Gastrocnemius medialis (tissue), 4 donors: ENCODE measurements around the gene RNU1-4.
"Not testable (repeated sequence)": the region's sequence is repeated elsewhere in the genome, so short reads cannot be mapped to it uniquely, and the experiment has no call there.

Source experiments
- POLR2A ChIP-seq, 2 donors: fragments of 450-650 bp; IDR thresholded peaks; one replicate each; pipeline ENCODE4 v1.6.1; 2017; ENCODE audit warnings: antibody characterized with exemption in 2 of 2, mild to moderate bottlenecking in 2 of 2, moderate library complexity in 2 of 2
- TF ChIP-seq, protein P1 (sequence below), 5 experiments: fragments of 450-650 bp in 3 of 5; fragments of 200-600 bp in 2 of 5; sonication (generic) in 2 of 5; IDR thresholded peaks in 4 of 5; conservative IDR thresholded peaks in 1 of 5; 1 replicate in 4 of 5; 2 replicates in 1 of 5; pipeline ENCODE4 v1.5.1; 2016 to 2019; ENCODE audit warnings: antibody characterized with exemption in 5 of 5, mild to moderate bottlenecking in 3 of 5, moderate library complexity in 3 of 5

GRCh38 chr1:16764820-16765655 is 24.7 kb downstream of the RNU1-4 start:
- TF ChIP-seq, protein P1, sequence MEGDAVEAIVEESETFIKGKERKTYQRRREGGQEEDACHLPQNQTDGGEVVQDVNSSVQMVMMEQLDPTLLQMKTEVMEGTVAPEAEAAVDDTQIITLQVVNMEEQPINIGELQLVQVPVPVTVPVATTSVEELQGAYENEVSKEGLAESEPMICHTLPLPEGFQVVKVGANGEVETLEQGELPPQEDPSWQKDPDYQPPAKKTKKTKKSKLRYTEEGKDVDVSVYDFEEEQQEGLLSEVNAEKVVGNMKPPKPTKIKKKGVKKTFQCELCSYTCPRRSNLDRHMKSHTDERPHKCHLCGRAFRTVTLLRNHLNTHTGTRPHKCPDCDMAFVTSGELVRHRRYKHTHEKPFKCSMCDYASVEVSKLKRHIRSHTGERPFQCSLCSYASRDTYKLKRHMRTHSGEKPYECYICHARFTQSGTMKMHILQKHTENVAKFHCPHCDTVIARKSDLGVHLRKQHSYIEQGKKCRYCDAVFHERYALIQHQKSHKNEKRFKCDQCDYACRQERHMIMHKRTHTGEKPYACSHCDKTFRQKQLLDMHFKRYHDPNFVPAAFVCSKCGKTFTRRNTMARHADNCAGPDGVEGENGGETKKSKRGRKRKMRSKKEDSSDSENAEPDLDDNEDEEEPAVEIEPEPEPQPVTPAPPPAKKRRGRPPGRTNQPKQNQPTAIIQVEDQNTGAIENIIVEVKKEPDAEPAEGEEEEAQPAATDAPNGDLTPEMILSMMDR (IDR thresholded peaks at IDR 0.05 in 4 of 5, conservative IDR thresholded peaks at IDR 0.05 in 1 of 5) = not testable (repeated sequence)
- TF ChIP-seq POLR2A (IDR thresholded peaks at IDR 0.05) = not testable (repeated sequence)
